ENCODE measurements around the gene TAS1R2. TPM values are rescaled to one million over a fixed set of nuclear protein-coding genes. Genes with fewer than 3 reads are reported as not detected.

Gene TAS1R2
- total and polyA plus RNA-seq, 2 of the 13 experiments (the other 11 are each of a cell fraction or from before 2014, with no cell fraction given), result not detected

DNA sequence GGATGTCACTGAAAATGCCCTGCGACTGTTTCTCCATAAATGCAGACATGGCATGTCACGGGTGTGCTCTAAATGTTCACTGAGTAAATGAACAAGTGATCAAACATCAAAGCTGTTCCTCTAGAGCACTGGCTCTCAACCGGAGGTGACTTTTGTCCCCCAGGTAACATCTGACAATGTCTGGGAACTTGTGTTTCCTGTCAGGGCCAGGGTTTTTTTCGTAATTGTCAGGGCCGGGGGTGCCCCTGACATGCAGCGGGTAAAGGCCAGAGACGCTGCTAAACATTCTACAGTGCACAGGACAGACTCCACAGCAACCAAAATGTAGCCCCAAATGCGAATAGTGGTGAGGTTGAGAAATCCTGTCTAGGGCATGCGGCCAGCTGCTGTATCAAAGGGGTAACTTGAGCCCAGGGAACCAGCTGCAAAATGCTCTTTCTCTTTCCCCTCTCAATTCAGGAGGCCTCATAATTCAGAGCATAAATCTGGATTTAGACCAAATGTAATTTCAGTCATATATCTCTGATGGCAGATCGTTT lies 40.9 kb upstream of the TAS1R2 start (continued):
- TF ChIP-seq, protein P1, sequence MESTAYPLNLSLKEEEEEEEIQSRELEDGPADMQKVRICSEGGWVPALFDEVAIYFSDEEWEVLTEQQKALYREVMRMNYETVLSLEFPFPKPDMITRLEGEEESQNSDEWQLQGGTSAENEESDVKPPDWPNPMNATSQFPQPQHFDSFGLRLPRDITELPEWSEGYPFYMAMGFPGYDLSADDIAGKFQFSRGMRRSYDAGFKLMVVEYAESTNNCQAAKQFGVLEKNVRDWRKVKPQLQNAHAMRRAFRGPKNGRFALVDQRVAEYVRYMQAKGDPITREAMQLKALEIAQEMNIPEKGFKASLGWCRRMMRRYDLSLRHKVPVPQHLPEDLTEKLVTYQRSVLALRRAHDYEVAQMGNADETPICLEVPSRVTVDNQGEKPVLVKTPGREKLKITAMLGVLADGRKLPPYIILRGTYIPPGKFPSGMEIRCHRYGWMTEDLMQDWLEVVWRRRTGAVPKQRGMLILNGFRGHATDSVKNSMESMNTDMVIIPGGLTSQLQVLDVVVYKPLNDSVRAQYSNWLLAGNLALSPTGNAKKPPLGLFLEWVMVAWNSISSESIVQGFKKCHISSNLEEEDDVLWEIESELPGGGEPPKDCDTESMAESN (CRISPR knock-in tag; conservative IDR thresholded peaks at IDR 0.05), result 0 out of 2 replicates have a peak, but pooled peaks have one; percentile 59
- TF ChIP-seq PCBP2 (optimal IDR thresholded peaks at IDR 0.05; ENCODE audit: low read depth, low read length, poor library complexity, severe bottlenecking) (no peak), SKI (IDR thresholded peaks at IDR 0.05; ENCODE audit: partially characterized antibody) (peak; percentile 92), RAD51 (IDR thresholded peaks at IDR 0.05; ENCODE audit: borderline replicate concordance) (no peak), ZNF607 (CRISPR knock-in tag; IDR thresholded peaks at IDR 0.05; ENCODE audit: borderline replicate concordance) (no peak), ZNF788 (CRISPR knock-in tag; IDR thresholded peaks at IDR 0.05; ENCODE audit: borderline replicate concordance) (peak; percentile 78; the same call in 1 of the 2 replicates), YEATS4 (CRISPR knock-in tag; IDR thresholded peaks at IDR 0.05; ENCODE audit: borderline replicate concordance) (no peak; the same call in 1 of the 2 replicates), EHMT2 (IDR thresholded peaks at IDR 0.05; ENCODE audit: borderline replicate concordance, low read depth, low read length) (no peak), KDM5A (IDR thresholded peaks at IDR 0.05; ENCODE audit: borderline replicate concordance, low read length) (no peak; the same call in 1 of the 2 replicates), ZSCAN12 (CRISPR knock-in tag; IDR thresholded peaks at IDR 0.05) (no peak)
- TF ChIP-seq, protein P2, sequence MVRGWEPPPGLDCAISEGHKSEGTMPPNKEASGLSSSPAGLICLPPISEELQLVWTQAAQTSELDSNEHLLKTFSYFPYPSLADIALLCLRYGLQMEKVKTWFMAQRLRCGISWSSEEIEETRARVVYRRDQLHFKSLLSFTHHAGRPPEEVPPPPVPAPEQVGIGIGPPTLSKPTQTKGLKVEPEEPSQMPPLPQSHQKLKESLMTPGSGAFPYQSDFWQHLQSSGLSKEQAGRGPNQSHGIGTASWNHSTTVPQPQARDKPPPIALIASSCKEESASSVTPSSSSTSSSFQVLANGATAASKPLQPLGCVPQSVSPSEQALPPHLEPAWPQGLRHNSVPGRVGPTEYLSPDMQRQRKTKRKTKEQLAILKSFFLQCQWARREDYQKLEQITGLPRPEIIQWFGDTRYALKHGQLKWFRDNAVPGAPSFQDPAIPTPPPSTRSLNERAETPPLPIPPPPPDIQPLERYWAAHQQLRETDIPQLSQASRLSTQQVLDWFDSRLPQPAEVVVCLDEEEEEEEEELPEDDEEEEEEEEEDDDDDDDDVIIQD (CRISPR knock-in tag; IDR thresholded peaks at IDR 0.05; ENCODE audit: low read depth), result peak; percentile 54; the same call in 1 of the 2 replicates
- TF ChIP-seq, protein P3, sequence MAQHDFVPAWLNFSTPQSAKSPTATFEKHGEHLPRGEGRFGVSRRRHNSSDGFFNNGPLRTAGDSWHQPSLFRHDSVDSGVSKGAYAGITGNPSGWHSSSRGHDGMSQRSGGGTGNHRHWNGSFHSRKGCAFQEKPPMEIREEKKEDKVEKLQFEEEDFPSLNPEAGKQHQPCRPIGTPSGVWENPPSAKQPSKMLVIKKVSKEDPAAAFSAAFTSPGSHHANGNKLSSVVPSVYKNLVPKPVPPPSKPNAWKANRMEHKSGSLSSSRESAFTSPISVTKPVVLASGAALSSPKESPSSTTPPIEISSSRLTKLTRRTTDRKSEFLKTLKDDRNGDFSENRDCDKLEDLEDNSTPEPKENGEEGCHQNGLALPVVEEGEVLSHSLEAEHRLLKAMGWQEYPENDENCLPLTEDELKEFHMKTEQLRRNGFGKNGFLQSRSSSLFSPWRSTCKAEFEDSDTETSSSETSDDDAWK (CRISPR knock-in tag; IDR thresholded peaks at IDR 0.05), result no peak
- TF ChIP-seq, protein P4, sequence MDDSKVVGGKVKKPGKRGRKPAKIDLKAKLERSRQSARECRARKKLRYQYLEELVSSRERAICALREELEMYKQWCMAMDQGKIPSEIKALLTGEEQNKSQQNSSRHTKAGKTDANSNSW (CRISPR knock-in tag; IDR thresholded peaks at IDR 0.05; ENCODE audit: borderline replicate concordance), result no peak
- TF ChIP-seq, protein P5, sequence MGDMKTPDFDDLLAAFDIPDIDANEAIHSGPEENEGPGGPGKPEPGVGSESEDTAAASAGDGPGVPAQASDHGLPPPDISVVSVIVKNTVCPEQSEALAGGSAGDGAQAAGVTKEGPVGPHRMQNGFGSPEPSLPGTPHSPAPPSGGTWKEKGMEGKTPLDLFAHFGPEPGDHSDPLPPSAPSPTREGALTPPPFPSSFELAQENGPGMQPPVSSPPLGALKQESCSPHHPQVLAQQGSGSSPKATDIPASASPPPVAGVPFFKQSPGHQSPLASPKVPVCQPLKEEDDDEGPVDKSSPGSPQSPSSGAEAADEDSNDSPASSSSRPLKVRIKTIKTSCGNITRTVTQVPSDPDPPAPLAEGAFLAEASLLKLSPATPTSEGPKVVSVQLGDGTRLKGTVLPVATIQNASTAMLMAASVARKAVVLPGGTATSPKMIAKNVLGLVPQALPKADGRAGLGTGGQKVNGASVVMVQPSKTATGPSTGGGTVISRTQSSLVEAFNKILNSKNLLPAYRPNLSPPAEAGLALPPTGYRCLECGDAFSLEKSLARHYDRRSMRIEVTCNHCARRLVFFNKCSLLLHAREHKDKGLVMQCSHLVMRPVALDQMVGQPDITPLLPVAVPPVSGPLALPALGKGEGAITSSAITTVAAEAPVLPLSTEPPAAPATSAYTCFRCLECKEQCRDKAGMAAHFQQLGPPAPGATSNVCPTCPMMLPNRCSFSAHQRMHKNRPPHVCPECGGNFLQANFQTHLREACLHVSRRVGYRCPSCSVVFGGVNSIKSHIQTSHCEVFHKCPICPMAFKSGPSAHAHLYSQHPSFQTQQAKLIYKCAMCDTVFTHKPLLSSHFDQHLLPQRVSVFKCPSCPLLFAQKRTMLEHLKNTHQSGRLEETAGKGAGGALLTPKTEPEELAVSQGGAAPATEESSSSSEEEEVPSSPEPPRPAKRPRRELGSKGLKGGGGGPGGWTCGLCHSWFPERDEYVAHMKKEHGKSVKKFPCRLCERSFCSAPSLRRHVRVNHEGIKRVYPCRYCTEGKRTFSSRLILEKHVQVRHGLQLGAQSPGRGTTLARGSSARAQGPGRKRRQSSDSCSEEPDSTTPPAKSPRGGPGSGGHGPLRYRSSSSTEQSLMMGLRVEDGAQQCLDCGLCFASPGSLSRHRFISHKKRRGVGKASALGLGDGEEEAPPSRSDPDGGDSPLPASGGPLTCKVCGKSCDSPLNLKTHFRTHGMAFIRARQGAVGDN (CRISPR knock-in tag; IDR thresholded peaks at IDR 0.05), result no peak
- TF ChIP-seq, protein P6, sequence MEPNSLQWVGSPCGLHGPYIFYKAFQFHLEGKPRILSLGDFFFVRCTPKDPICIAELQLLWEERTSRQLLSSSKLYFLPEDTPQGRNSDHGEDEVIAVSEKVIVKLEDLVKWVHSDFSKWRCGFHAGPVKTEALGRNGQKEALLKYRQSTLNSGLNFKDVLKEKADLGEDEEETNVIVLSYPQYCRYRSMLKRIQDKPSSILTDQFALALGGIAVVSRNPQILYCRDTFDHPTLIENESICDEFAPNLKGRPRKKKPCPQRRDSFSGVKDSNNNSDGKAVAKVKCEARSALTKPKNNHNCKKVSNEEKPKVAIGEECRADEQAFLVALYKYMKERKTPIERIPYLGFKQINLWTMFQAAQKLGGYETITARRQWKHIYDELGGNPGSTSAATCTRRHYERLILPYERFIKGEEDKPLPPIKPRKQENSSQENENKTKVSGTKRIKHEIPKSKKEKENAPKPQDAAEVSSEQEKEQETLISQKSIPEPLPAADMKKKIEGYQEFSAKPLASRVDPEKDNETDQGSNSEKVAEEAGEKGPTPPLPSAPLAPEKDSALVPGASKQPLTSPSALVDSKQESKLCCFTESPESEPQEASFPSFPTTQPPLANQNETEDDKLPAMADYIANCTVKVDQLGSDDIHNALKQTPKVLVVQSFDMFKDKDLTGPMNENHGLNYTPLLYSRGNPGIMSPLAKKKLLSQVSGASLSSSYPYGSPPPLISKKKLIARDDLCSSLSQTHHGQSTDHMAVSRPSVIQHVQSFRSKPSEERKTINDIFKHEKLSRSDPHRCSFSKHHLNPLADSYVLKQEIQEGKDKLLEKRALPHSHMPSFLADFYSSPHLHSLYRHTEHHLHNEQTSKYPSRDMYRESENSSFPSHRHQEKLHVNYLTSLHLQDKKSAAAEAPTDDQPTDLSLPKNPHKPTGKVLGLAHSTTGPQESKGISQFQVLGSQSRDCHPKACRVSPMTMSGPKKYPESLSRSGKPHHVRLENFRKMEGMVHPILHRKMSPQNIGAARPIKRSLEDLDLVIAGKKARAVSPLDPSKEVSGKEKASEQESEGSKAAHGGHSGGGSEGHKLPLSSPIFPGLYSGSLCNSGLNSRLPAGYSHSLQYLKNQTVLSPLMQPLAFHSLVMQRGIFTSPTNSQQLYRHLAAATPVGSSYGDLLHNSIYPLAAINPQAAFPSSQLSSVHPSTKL (CRISPR knock-in tag; IDR thresholded peaks at IDR 0.05), result peak; percentile 93

All from HepG2 (cell line).